Stimulated activated CD8-positive, alpha-beta memory T cell treated with anti-CD3 and anti-CD28 coated beads, Interleukin-7, amount 100 ng/mL, for 24 hours (primary cell): Measurements from ENCODE around the gene CIITA.
"Not testable (repeated sequence)": the region's sequence is repeated elsewhere in the genome, so short reads cannot be mapped to it uniquely, and the experiment has no call there.

Experiments used
- DNase-seq: peaks from one replicate; pipeline ENCODE4 v3.0.0-alpha.2; 2020; ENCODE audit warnings: low read depth

CIITA gene

DNA sequence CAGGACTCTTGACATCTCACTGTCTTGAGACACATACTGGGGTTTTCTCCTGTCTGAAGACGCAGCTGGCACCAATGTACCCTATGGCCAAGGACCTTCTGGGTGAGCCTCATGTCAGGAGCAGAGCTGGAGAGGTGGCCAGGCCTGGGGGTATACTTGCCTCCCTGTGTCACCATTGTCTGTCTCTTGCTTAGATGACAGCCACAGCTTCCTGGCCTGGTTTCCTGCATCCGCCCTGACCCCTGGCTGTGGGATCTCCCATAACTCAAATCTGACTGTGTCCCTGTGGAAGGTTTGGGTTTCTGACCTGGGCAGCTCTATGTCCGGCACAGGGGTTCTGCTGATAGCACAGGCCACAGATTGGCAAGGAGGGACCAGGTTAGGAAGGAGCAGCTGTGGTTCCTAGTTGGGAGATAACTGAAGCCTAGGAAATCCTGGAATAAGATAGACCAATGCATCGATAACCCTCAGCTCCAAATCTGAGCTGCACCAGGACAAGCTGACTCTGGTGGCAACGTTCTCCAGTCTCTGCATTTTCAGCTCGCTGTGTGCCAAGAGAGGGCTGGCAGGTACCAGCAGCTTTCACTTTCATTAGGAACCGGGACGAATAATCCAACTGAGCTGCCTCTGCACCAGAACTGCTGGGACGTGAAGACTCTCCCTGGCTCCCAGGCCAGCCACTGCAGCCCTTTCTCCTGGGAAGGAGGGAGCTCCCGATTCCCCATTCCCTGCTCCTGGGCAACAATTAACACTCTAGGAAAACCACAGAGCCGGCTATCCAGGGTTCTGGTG lies 60.3 kb downstream of the CIITA start:
- no peak for DNase-seq

DNA sequence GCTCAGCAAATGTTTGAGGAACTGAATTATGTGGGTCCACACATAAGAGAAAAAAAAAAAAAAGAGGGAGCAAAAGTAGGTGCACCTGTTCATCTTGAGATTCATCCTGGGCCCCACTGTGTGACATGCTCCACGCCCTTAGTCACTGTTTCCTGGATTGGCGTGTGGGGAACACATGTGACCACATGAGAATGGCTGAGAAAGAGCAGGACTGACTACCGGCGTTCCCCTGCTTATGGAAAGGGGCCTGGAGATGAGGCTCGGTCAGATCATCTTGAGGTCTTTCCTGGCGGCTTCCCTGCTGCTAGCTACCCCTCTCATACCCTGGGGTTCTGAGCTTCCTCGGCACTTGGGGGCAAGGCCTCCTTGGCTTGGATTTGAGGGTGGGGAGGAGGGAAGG lies 61.3 kb downstream of the CIITA start:
- DNase-seq = no peak

DNA sequence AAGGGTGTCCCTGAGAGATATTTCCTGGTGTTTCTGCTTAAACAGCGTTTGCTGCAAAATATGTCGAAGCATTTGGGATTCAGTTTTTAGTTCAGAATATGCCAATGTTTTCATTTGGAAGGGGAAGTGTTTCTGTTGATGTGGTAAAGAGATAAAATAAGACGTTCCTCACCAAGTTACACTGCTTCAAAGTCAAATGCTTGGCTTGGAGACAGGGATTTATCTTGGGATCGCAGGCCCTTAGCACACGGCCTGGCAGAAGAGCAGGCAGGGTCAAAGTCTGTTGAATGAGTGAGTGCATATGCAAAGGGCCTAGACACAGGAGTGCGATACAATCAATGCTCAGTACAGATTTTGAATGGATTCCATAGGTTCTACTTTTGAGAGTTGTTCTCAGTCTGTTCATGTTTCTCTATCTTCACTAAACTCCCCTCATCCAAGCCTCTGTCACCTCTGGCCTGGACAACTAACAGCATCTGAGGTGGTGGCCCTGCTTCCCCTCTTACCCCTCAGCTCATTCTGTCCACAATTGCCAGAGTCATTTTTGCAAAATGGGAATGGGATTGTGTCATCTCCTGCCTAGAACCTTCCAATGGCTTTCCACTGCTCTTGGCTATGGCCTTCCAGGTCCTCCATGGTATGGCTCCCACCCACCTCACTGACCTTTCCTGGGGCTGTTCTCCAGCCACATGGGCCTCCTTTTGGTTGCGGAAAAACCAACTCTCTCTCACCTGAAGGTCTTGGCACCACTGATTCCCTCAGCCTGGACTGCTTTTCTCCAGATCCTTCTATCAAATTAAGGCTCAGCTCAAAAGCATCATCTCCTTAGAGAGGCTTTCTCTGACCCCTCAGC lies 62.0 kb downstream of the CIITA start:
- no peak for DNase-seq

DNA sequence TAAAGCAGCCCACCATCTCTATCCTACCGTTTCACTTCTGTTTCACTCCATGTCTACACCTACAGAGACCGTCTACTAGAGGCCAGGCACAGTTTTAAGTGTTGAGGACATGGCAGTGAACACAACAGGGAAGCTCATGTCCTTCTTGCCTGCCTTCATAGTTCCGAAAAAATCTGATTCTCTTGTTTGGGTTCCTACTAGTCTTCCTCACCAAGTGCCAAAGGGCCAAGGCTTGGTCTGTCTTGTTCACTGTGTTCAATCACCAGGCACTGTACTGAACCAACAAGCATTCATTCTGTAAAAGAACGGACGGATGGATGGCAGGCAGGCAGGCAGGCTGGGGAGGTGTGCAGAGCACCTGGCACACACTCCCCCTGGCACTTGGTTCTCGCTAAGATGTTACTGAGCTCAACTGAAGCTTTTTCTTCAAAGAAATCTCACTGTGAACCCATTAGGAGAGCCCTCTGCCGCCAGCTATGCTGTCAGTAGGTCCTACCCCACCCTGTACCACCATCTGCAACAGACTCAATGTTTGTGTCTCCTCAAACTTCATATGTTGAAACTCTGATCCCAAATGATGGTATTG lies 62.7 kb downstream of the CIITA start:
- no peak for DNase-seq

DNA sequence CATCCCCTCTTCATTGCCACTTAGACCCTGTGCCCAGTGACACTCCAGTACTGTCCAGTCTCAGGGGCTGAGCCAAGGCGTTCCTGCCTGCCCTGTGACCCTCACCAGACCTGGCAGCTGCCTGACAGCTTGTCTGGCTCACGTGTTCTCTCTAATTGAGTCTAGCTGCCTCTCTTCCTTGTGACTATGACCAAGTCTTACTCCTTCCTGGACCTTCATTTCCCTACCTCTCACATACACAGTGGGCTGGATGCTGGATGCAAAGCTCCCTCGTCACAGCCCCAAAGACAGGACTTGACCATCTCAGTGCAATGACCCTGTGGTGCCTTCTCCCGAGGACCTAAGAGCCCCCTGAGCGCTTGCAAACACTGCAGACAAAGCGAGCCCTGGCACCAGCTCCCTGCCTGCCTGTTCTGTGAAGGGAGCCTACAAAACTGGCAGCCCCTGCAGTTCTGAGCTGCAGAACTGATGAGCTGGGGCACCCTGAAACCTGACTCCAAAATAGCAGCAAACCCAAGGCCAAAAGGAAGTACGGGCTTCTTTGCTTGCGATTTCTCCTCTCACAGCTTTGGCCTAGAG lies 63.6 kb downstream of the CIITA start:
- DNase-seq = no peak

DNA sequence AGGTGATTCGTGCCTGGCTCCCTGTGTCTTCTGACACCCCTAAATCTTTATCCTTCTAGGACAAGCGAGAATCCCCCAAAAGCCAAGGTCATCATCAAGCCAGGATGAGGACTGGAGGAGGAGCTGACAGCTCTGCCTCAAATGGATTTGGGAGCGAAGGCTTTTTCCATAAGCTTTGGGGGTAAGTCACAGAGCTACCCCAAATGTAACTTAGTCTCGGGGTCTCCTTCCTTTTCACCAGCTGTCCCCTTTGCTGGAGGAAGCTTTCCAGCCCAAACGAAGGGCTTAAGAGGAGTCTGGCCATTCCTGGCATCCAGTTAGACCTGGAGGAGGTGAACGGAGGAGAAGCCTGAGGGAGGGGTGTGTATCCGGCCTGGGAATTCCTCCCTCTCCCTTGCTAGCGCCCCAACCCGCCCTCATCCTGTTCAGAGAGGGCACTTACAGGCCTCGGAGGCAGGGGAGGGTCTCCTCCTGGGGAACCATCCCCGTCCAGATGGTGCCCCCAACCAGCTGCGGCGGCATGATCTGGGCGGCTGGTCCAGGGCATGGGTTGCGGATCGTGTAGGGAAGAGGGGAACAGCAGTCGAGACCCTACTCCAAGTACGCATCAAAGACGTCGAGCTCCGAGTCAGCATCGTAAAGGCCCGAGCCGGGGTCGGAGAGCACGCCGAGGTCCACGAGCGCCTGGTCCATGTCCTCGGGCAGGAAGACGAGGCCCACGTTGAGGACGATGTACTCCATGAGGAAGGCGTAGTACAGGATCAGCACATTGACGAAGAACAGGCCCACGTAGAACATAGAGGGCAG lies 64.3 kb downstream of the CIITA start:
- DNase-seq = no peak

DNA sequence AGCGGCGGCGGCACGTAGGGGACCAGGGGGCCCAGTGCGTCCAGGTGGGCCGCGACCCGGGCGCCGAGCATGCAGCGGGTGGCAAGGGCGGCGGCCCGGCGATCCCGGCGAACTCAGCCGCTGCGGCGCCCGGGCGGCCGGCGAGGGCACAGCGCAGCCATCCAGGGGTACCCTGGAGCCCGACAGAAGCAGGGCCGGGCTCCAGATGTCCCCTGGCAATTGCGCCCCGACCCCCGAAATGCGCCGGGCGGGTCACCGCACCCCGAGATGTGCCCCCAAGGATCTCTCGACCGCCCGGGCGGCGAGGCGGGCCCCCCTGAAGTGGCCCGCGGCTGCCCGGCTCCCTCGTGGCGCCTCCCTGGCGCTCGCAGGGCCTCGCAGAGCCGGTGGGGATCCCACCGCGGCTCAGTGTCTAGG lies 64.9 kb downstream of the CIITA start:
- DNase-seq = not testable (repeated sequence)

DNA sequence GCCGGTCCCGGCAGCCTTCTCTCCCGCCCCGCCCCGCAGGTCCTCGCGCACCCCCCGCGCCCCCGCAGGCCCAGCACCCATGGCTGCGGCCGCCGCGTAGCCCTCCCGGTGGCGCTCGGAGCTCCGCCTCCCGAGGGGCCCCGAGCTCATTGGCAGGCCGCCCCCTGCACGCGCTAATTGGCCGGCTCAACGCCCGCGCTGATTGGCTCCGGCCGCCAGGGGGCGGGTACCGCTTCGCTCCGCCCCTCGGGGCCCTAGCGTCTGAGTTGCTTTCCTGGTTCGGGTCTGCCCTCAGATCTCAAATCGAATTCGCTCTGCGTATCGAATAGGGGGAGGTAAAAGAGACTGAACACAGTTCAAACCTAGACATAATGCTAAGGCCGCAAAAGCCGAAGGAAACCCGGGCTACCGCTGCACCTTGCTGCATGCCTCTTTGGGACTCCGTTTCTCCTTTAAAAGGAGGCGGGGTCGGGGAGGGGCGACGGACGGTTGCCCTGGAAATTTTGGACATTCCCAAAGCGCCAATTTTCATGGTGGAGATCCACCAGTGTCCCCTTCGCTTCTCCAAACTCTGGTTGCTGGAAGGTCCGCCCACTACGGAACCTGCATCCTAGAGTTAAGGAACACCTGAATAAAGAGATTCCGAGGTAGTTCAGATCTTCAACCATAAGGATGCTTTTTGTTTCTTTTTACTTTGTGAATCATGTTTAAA lies 65.5 kb downstream of the CIITA start, which contains the start of gene DEXI:
DEXI (minus strand) TSS at position 117 of the 712 bp plus-strand sequence. CDS start 463 bp downstream, outside the sequence.
- DNase-seq = peak; percentile 85

DNA sequence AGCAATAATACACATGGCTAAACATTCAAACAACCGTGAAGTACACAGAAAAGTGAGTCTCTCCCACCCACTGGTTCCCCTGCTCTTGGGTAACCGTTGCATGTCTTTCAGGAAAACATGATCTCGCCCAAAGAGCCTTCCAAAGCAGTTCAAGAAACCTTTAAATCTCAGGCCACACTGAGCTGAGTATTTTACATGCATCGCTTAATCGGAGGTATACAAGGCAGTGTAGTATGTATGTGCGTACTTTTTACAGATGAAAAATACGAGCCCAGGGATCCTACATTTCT lies 66.0 kb downstream of the CIITA start:
- no peak for DNase-seq

DNA sequence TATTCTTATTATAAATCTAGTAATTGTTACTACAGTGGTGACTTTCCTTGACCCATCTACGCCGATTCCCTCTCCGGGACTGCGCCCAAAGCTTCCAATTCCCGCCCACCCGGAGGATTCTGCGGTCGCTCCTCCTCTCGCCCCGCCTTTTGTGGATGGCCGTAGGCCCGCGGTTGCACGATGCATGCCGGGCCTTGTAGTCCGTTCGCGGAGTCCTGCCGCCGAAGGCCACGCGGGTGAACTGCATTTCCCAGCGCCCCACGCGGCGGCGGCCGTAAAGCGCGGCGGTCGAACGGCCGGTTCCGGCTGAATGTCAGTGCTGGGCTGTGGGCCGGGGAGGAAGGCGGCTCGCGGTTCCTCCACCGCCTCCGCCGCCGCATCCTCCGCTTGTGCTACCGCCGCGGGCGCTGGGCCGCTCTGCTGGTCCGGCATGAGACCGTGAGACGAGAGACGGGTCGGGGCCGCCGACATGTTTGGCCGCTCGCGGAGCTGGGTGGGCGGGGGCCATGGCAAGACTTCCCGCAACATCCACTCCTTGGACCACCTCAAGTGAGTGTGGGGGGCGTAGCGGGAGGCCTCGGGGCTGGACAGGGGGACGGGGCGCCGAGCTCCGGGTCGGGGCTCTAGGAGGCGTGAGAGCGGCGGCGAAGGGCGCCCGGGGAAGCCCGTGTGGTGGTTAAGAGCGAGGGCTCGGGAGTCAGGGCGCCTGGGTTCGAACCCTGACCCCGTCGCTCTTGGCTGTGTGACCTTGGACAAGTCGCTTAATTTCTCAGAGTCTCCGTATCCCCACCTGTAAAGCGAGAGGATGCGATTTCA lies 67.5 kb downstream of the CIITA start, which contains the start of gene CLEC16A:
CLEC16A (plus strand) TSS at position 316 of the 816 bp plus-strand sequence; CDS start at position 470, 154 bp downstream.
- peak; percentile 88 for DNase-seq

DNA sequence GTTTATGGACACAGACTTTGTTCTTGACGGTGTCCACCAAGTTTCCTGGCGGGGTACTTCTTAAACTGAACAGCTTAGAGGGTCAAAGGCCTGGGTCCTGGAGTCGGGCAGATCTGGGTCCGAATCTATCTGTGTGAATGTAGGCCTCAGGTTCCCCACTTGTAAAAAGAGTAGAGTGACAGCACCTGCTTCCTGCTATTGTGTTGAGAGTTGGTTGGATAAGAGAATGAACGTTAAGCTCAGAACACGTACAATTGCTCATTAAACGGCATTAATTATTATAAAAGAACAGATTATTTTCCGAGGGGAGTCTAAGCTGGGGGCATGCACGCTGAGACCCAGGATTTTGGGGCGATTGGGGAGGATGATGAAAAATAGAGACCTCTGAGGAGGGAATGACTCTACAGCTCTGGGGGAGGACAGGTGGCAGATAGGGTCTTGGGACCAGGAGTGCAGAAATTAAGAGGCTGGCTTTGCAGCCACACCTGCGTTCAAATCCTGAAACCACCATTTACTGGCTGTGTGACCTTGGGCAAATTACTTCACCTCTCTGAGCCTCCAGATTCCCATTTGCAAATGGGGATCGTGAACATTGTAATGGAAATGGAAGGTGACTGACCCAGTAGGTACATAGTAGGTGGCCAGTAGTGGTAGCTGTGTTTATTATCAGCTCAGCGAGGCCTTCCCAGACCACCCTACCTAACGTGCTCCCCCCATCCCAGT lies 68.2 kb downstream of the CIITA start:
- DNase-seq = no peak

DNA sequence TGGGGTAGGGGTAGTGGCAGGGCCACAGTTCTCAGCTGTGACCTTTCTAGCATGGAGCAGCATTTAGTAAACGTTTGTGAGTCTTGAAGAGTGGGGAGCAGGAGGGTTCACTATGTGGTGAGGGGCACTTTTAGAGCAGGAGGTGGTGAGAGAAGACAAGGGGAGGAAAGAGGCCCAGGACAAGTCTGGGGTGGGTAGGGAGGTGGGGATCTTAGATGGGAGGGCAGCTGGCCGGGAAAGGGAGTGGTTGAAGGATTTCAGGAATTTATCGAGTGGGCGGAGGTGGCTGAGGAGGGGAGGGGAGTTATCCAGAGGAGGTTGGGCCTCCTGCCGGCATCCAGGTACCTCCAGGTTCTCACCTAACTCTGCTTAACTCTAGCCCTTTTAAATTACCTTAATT lies 69.3 kb downstream of the CIITA start:
- no peak for DNase-seq

DNA sequence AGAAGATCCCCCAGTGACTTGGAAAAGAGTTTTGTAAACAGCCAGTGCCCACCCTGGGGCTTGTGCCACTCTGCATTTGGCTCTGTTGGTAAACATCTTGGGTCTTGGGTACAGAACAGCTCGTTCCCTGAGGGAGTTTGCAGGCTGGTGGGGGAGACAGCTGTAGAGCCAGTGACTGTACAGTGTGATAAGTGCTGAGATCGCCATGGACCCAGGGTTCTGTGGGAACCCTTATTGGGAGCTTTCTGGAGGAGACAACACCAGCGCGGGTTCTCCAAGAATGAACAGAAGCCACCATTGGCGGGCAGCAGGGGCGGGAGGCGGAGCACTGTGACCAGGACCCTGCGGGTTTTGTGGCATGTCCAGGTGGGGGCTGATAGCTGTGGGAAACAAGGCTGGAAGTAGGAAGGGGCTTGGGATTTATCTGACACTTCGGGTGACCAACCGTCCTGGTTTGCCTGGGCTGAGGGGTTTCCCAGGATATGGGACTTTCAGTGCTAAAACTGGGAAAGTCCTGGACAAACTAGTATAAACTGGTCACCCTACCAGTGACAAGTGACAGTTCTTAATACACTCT lies 70.3 kb downstream of the CIITA start:
- DNase-seq = no peak

DNA sequence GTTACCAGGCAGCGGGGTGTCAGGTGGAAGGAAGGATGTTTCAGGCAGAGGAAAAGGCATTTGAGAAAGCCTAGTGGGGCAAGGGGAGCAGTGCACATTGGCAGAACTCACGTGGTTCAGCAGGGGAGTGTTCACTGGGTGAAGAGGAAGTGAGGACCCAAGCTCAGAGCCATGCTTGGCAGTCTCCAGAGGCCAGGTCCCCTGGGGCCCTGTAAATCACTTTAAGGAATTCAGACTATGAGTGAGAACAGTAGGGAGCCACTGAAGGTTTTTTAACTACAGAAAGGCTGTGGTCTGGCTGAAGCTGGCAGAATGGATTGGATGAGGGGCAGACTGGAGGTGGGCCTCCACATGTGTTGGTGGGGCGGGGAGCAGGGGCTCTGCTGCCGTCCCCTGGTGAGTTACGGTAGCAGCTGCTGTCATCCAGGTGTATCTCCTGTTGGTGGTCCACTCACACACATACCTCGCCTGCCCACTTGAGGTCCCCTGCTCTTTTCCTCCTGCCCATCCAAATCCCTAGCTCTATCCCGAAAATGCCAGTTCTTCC lies 72.5 kb downstream of the CIITA start:
- DNase-seq = no peak

DNA sequence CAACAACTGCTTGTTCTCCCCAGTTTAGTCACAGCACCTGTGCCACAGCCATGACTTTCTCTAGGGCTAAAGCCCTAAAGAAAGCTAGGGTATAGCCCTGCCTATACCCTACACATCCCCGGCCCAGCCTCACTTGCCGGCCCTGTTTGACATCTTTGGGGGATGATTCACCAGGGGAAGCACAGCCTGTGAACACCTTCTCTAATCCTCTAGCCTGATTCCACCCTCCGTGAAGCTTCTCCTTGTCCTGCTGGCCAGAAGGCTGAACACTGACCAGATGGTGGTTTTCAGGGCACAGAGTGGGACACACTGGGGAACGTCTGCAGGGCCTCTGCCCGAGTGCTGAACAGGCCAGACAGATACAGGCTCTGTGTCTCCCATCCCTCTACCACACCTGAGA lies 73.4 kb downstream of the CIITA start:
- no peak for DNase-seq

DNA sequence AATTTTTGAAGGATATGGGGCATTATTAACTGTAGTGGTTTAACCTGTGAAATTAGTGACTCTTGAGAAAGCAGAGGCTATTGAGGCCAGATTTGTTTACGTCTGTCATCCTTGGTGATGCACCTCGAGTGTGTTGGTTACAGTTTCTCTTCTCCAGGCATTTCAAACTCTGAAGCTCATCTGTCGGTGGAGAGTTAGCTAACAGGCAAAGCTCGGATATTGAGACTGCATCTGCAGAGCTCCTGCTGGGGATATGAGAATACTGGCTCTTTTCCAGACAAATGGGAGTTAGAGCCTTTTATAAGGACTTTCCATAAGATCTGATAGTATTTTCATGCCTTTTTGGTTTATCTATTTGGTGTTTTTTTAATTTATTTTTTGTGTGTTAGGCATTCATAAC lies 74.0 kb downstream of the CIITA start:
- DNase-seq = no peak

DNA sequence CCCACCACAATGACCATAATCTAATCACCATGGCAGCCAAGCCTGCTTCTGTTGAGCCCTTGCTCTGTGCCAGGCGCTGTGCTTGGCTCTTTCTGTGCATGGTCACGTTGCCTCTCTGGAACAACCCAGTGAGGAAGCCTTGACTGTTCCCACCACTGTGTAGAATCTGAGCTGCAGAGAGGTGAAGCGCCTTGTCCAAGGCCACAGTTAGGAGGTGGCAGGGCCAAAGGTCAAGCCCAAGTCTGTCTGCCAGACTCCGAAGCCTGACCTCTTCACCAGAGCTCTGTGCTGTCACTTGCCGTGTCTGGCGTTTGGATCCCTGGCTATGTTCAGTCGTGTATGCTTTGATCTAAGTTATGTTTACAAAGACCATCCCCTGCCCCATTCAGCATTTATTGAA lies 77.9 kb downstream of the CIITA start:
- no peak for DNase-seq

DNA sequence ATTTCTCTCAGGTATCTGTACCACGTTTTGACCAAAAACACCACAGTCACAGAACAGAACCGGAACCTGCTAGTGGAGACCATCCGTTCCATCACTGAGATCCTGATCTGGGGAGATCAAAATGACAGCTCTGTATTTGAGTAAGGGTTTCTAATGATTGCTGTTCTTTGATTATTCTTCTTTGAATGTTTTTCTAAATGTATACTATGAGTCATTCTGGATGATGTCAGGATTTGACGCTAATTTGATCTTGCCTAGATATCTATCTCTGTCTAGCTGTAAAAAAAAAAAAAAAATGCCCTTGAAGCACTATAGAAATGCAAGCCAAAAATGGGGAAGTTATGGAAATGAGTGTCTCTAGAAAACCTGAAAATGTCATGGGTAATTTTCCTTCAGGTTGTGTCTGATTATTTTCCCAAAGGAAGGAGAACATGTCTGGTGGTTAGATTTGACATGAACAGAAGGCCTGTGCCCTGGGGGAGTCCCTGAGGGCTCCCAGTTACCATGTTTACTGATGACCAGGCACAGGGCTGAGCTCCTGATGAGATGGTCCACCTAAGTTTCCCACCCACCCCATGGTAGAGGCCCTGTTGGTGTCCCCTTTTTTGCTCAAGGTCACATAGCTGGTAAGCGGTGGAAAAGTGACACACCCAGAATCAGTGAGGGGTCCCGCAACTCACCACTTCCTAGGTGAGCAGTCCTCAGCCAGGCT lies 80.9 kb downstream of the CIITA start:
- no peak for DNase-seq
